K562 (cell line): ENCODE data around the gene KRTAP9-8. TPM values are rescaled to one million over a fixed set of nuclear protein-coding genes. Genes with fewer than 3 reads are reported as not detected.
"Not testable (repeated sequence)": the region's sequence is repeated elsewhere in the genome, so short reads cannot be mapped to it uniquely, and the experiment has no call there.

Experiments used
- ATAC-seq: fragments of 200-7000 bp; cut with Tn5 transposase; 3 replicates; pipeline ENCODE4 v1.9.1; 2020; ENCODE audit warnings: moderate library complexity
- BruUV-seq: library from RNA; stranded (reverse); fragments of 400-500 nt; replicated peaks from 2 replicates; lab custom pipeline; 2021; lab: Mats Ljungman, UMichigan
- CTCF ChIA-PET: fragments of 300-600 bp; formaldehyde crosslinking; extraction: SDS; loops from one replicate; lab custom pipeline; 2021; ENCODE audit warnings: low intra/inter-chr PET ratio; lab: Yijun Ruan, JAX
- POLR2A ChIA-PET: fragments of 300-600, 350-650 bp; sonication (Branson Sonifier 250); formaldehyde crosslinking; extraction: SDS; loops from one replicate; lab custom pipeline; 2021; ENCODE audit warnings: antibody characterized with exemption, inconsistent platforms; lab: Yijun Ruan, JAX
- DNase-seq, 4 experiments: peaks; one replicate each; pipeline versions ENCODE4 v3.0.0 to v3.0.0-alpha.2; 2011 to 2018; ENCODE audit warnings: low spot score in 3 of 4, mixed read lengths in 3 of 4; ENCODE audit errors: extremely low read depth in 1 of 4
- FAIRE-seq: peaks from 2 replicates; lab custom pipeline; 2011; peaks lifted over from hg19 to GRCh38; lab: Jason Lieb, UNC
- H2AFZ ChIP-seq: 2 replicates; pipeline ENCODE4 v1.6.0; 2011; ENCODE audit warnings: low read depth, low read length, control low read depth, inconsistent platforms
- H3K27ac ChIP-seq: fragments of 200-600 bp; 3 replicates; pipeline ENCODE4 v1.8.0; 2011; ENCODE audit warnings: low read depth, mild to moderate bottlenecking, control low read depth, inconsistent platforms, low read length, moderate library complexity, mixed read lengths; ENCODE audit errors: extremely low read depth
- H3K27me3 ChIP-seq, 2 experiments: fragments of 300-600 bp in 1 of 2; 2 replicates in 1 of 2; 3 replicates in 1 of 2; pipeline versions ENCODE4 v1.6.0 to v1.8.0; 2011; ENCODE audit warnings: inconsistent platforms in 2 of 2, low read length in 2 of 2, mild to moderate bottlenecking in 1 of 2, mixed read lengths in 1 of 2, moderate library complexity in 1 of 2; ENCODE audit not compliant: control insufficient read depth in 2 of 2, insufficient read depth in 2 of 2
- H3K36me3 ChIP-seq: fragments of 300-600 bp; 3 replicates; pipeline ENCODE4 v1.8.0; 2011; ENCODE audit warnings: mild to moderate bottlenecking, low read length, inconsistent platforms; ENCODE audit not compliant: control insufficient read depth, insufficient read depth
- H3K4me1 ChIP-seq, 2 experiments: fragments of 200-600 bp in 1 of 2; replicated peaks in 1 of 2; 2 replicates in 1 of 2; 3 replicates in 1 of 2; pipeline versions ENCODE4 v1.5.1 to v1.8.0; 2011; ENCODE audit warnings: inconsistent platforms in 2 of 2, low read length in 2 of 2, mild to moderate bottlenecking in 1 of 2, mixed read lengths in 1 of 2, moderate library complexity in 1 of 2; ENCODE audit not compliant: control insufficient read depth in 2 of 2, insufficient read depth in 2 of 2
- H3K4me2 ChIP-seq: 2 replicates; pipeline ENCODE4 v1.6.1; 2011; ENCODE audit warnings: low read length, control low read depth, inconsistent platforms, mixed read lengths; ENCODE audit not compliant: insufficient read depth
- H3K4me3 ChIP-seq: fragments of 200-600 bp; sonication (generic), shearing (Covaris generic); 2 replicates; pipeline ENCODE4 v1.5.1; 2016; ENCODE audit warnings: control low read depth, inconsistent platforms
- H3K79me2 ChIP-seq: fragments of 200-600 bp; 3 replicates; pipeline ENCODE4 v1.8.0; 2011; ENCODE audit warnings: low read length, inconsistent platforms; ENCODE audit not compliant: control insufficient read depth, insufficient read depth
- H3K9ac ChIP-seq, 2 experiments: 2 replicates each; pipeline versions ENCODE4 v1.6.0 to v1.6.1; 2011; ENCODE audit warnings: low read depth in 2 of 2, low read length in 2 of 2, control low read depth in 1 of 2, inconsistent platforms in 1 of 2, mild to moderate bottlenecking in 1 of 2, mixed read lengths in 1 of 2; ENCODE audit not compliant: insufficient read depth in 1 of 2
- H3K9me1 ChIP-seq: one replicate; pipeline ENCODE4 v1.6.0; 2011; ENCODE audit warnings: inconsistent platforms, mild to moderate bottlenecking, low read length, moderate library complexity; ENCODE audit not compliant: control insufficient read depth, insufficient read depth
- H3K9me3 ChIP-seq: replicated peaks from 2 replicates; pipeline ENCODE4 v1.5.1; 2011; ENCODE audit warnings: low read depth, low read length, inconsistent platforms; ENCODE audit not compliant: control insufficient read depth, insufficient read depth
- H4K20me1 ChIP-seq: replicated peaks from 2 replicates; pipeline ENCODE4 v1.6.1; 2011; ENCODE audit warnings: low read length, inconsistent platforms, mixed read lengths; ENCODE audit not compliant: control insufficient read depth, insufficient read depth
- ATF7 ChIP-seq: fragments of 450-650 bp; IDR thresholded peaks from 2 replicates; pipeline ENCODE4 v1.7.1; 2014; ENCODE audit warnings: mild to moderate bottlenecking, moderate library complexity
- HLTF ChIP-seq: fragments of 450-650 bp; IDR thresholded peaks from 2 replicates; pipeline ENCODE4 v1.6.1; 2016
- IFI16 ChIP-seq: fragments of 250-450 bp; sonication (Bioruptor Pico); IDR thresholded peaks from 2 replicates; pipeline ENCODE4 v2.1.2; 2022; ENCODE audit warnings: mild to moderate bottlenecking, inconsistent platforms
- MYBL2 ChIP-seq, 2 experiments: fragments of 450-650 bp in 1 of 2; sonication (generic) in 1 of 2; formaldehyde crosslinking in 1 of 2; IDR thresholded peaks; 2 replicates each; pipeline versions ENCODE4 v1.6.1 to v1.8.1; 2017 to 2022; ENCODE audit warnings: borderline replicate concordance in 1 of 2, inconsistent platforms in 1 of 2, low read depth in 1 of 2, mild to moderate bottlenecking in 1 of 2, missing genetic modification reagents in 1 of 2, moderate library complexity in 1 of 2
- WHSC1 ChIP-seq: IDR thresholded peaks from one replicate; pipeline ENCODE4 v1.6.1; 2012; ENCODE audit warnings: low read length, control low read depth, inconsistent platforms
- ZNF175 ChIP-seq: fragments of 200-800 bp; sonication (Bioruptor generic); IDR thresholded peaks from 2 replicates; pipeline ENCODE4 v1.6.1; 2016; ENCODE audit warnings: low read depth, mild to moderate bottlenecking, missing genetic modification characterization, missing compliant biosample characterization
- WGBS: fragments of 100-300 bp; shearing (Covaris generic); methylation state at CpG from one replicate; pipeline ENCODE4 v1.1.6; 2016; ENCODE audit warnings: low coverage, mixed read lengths; ENCODE audit not compliant: insufficient coverage; ENCODE audit errors: missing lambda C conversion rate; 5-methylcytosine and 5-hydroxymethylcytosine counted together
- in situ Hi-C: fragments of 300-500 bp; cut with MboI; formaldehyde crosslinking; loops from 4 replicates; pipeline ENCODE4 v1.15.0; 2018; ENCODE audit warnings: inconsistent platforms, mixed read lengths
- intact Hi-C: fragments of 100-400 bp; cut with micrococcal nuclease; formaldehyde crosslinking; loops from 2 replicates; pipeline ENCODE4 v1.14.2; 2022
- polyA plus RNA-seq, 8 experiments: library from polyadenylated mRNA; depleted of rRNA in 4 of 8; stranded (reverse) in 5 of 8; unstranded in 3 of 8; fragments of >200 nt; fragmentation: Nextera tagmentation in 2 of 8; fragmentation: Illumina TruSeq in 1 of 8; extraction: Ambion mirVana in 2 of 8; extraction: Trizol in 1 of 8; gene quantifications; 2 replicates each; pipeline versions ENCODE4 v1.2.1 to v1.2.3, GENCODE V29; 2011 to 2014; ENCODE audit warnings: inconsistent platforms in 1 of 8, missing spikeins in 1 of 8
- total RNA-seq, 7 experiments: library from RNA; depleted of rRNA in 6 of 7; stranded (reverse); fragments of >200 nt in 6 of 7; fragmentation: Illumina TruSeq in 2 of 7; extraction: Trizol in 2 of 7; gene quantifications; 2 replicates each; pipeline versions ENCODE4 v1.2.1 to v1.2.3, GENCODE V29; 2011 to 2021; ENCODE audit warnings: low replicate concordance in 1 of 7

KRTAP9-8 gene
- total and polyA plus RNA-seq, 9 of the 15 experiments (the other 6 are each of a cell fraction or from before 2014, with no cell fraction given): not detected

- in situ Hi-C loops: no loop called here
- 0% methylated on average over 1 of the region's 1 CpG for WGBS
- POLR2A ChIA-PET: no interaction called here
Measured at GRCh38 chr17:41254861-41255260, 17.1 kb downstream of the KRTAP9-8 start.

DNA sequence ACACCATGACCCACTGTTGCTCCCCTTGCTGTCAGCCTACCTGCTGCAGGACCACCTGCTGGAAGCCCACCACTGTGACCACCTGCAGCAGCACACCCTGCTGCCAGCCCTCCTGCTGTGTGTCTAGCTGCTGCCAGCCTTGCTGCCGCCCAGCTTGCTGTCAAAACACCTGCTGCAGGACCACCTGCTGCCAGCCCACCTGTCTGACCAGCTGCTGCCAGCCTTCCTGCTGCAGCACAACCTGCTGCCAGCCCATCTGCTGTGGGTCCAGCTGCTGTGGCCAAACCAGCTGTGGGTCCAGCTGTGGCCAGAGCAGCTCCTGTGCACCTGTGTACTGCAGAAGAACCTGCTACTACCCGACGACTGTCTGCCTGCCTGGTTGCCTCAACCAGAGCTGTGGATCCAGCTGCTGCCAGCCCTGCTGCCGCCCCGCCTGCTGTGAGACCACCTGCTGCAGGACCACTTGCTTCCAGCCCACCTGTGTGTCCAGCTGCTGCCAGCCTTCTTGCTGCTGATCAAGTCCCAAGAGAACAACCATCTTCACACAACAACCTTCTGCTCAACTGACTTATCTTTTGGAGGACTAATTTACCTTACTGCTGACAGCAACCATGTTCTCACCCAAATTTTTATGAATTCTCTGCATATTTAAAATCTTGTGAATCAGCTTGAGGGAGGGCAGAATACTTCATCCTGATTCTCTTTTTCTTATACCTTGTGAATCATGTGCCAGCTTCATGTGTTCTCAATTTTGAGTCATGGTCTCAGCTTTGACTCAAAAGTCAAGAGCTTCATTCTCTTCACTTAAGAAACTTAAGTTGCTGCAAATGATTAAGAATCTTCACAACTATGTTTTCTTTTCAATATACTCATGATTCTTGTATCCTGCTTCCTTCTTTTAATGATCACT lies 17.8 kb downstream of the KRTAP9-8 start, which contains the start of gene KRTAP9-9:
TSS of gene KRTAP9-9 (plus strand) at position 4 of the 910 bp plus-strand sequence.
- H3K79me2 ChIP-seq, H3K9me1 ChIP-seq, H3K36me3 ChIP-seq, H3K27ac ChIP-seq, H3K4me2 ChIP-seq, H3K4me3 ChIP-seq, H4K20me1 ChIP-seq, H3K9me3 ChIP-seq, H3K9ac ChIP-seq, BruUV-seq, H2AFZ ChIP-seq, intact Hi-C loops, H3K27me3 ChIP-seq, in situ Hi-C loops, POLR2A ChIA-PET, H3K4me1 ChIP-seq, ATAC-seq: not testable (repeated sequence)
- 2% methylated on average over 5 of the region's 5 CpGs for WGBS
- CTCF ChIA-PET: interaction anchor here (0.6 kb wide), 1 partner anchor 53 kb away, joined by 3 read pairs; the partner anchor contains the start of gene KRTAP16-1
- DNase-seq (peak in 1 of 4 experiments; percentile 0), FAIRE-seq (peak; percentile 35)

More at GRCh38 chr17:41254861-41255260, 17.1 kb downstream of the KRTAP9-8 start:
- Histone ChIP-seq H3K27me3 (peaks cover 0 to 2% of the 10 kb centered on the region in 2 experiments; a peak in 1 of 5 replicates), H2AFZ (no peak overlapping the region), H3K36me3 (no peaks in the 10 kb centered on the region), H3K9me3 (no peaks in the 10 kb centered on the region), H3K4me1 (no peaks in the 10 kb centered on the region), H3K9ac (no peak overlapping the region), H3K9me1 (no peaks in the 10 kb centered on the region), H3K4me2 (no peak overlapping the region), H4K20me1 (no peaks in the 10 kb centered on the region), H3K79me2 (no peaks in the 10 kb centered on the region), H3K27ac (no peak overlapping the region), H3K4me3 (no peak overlapping the region)
- no peak for ATAC-seq
- intact Hi-C loops: no loop called here
- no TSS peak for BruUV-seq
- FAIRE-seq: no peak
- TF ChIP-seq HLTF: no peak
- TF ChIP-seq IFI16: no peak
- TF ChIP-seq ATF7: no peak
- no peak for TF ChIP-seq WHSC1
- TF ChIP-seq ZNF175 (CRISPR knock-in tag): no peak
- no peak for TF ChIP-seq MYBL2 (IDR thresholded peaks at IDR 0.05; ENCODE audit: low read depth)
- no peak for TF ChIP-seq MYBL2 (CRISPR knock-in tag; IDR thresholded peaks at IDR 0.05; ENCODE audit: borderline replicate concordance)
- peak in 2 of 4 experiments; percentile 0 for DNase-seq
- CTCF ChIA-PET: interaction anchor here (0.6 kb wide), 1 partner anchor 54 kb away, joined by 3 read pairs; the partner anchor contains the start of gene KRTAP16-1
